Astrocyte of the cerebellum (primary cell): ENCODE results near the gene GRID2.

Experiments
- DNase-seq: peaks from one replicate; pipeline ENCODE4 v3.0.0-alpha.2; 2011; ENCODE audit warnings: low read depth
- H3K4me3 ChIP-seq: 2 replicates; pipeline ENCODE4 v1.5.1; 2011; ENCODE audit warnings: mild to moderate bottlenecking, low read depth, low read length, moderate library complexity
- CTCF ChIP-seq: IDR thresholded peaks from 2 replicates; pipeline ENCODE4 v1.5.1; 2012; ENCODE audit warnings: low read length, low read depth, moderate library complexity, mild to moderate bottlenecking; ENCODE audit errors: missing control alignments
- in situ Hi-C: cut with HindIII; loops from 2 replicates; pipeline ENCODE4 v1.10.0; 2017; ENCODE audit warnings: low sequenced_read_pairs

The GRID2 gene

GRCh38 chr4:93814141-93814540 is 1510.4 kb downstream of the GRID2 start:
- DNase-seq = no peak
- in situ Hi-C loops = loop anchor here (25.0 kb wide), 1 partner anchor 323 kb away; no protein-coding TSS in a partner anchor
- H3K4me3 ChIP-seq = no peak overlapping the region
- no peak for TF ChIP-seq CTCF

GRCh38 chr4:93814722-93815121 is 1511.0 kb downstream of the GRID2 start:
- no peak for DNase-seq
- no peak overlapping the region for H3K4me3 ChIP-seq
- in situ Hi-C loops = loop anchor here (25.0 kb wide), 1 partner anchor 323 kb away; no protein-coding TSS in a partner anchor
- TF ChIP-seq CTCF = no peak
